NCI-H2107 treated with DMSO at 0.1 percent for 48 hours (cell line): ENCODE data around the gene DDX54.
"Not testable (repeated sequence)": the region's sequence is repeated elsewhere in the genome, so short reads cannot be mapped to it uniquely, and the experiment has no call there.

Experiments used
- DNase-seq: peaks from one replicate; lab custom pipeline; 2025; ENCODE audit not compliant: unreplicated experiment; lab: John Stamatoyannopoulos, UW

DDX54 gene

GRCh38 chr12:113127791-113128199, 57.5 kb downstream of the DDX54 start:
- no peak for DNase-seq

- no peak for DNase-seq
These were observed 64.5 kb downstream of the DDX54 start for GRCh38 chr12:113120670-113121370.

GRCh38 chr12:113119980-113120669, 65.2 kb downstream of the DDX54 start:
- no peak for DNase-seq

- no peak for DNase-seq
These were observed 67.1 kb downstream of the DDX54 start for GRCh38 chr12:113118142-113118541.

GRCh38 chr12:113117684-113118083, 67.6 kb downstream of the DDX54 start:
- DNase-seq, result not testable (repeated sequence)

- no peak for DNase-seq
These were observed 68.4 kb downstream of the DDX54 start for GRCh38 chr12:113116875-113117274.

GRCh38 chr12:113115455-113116126, 69.7 kb downstream of the DDX54 start:
- DNase-seq, result no peak

GRCh38 chr12:113114447-113115178, 70.7 kb downstream of the DDX54 start:
- no peak for DNase-seq

GRCh38 chr12:113113397-113113796, 71.9 kb downstream of the DDX54 start:
- no peak for DNase-seq

- DNase-seq, result no peak
These were observed 73.0 kb downstream of the DDX54 start for GRCh38 chr12:113112043-113112899.

- DNase-seq, result no peak
These were observed 74.0 kb downstream of the DDX54 start for GRCh38 chr12:113111247-113111646.

- DNase-seq, result no peak
These were observed 75.2 kb downstream of the DDX54 start for GRCh38 chr12:113109872-113110599.

GRCh38 chr12:113109360-113109759, 75.9 kb downstream of the DDX54 start:
- DNase-seq, result no peak

- DNase-seq, result no peak
These were observed 77.0 kb downstream of the DDX54 start for GRCh38 chr12:113108308-113108707.
